HCEC 1CT (cell line): ENCODE data around the gene PSMA3.

ENCODE experiments used
- DNase-seq: peaks from one replicate; pipeline ENCODE4 v3.0.0-alpha.2; 2017

PSMA3 gene

DNA sequence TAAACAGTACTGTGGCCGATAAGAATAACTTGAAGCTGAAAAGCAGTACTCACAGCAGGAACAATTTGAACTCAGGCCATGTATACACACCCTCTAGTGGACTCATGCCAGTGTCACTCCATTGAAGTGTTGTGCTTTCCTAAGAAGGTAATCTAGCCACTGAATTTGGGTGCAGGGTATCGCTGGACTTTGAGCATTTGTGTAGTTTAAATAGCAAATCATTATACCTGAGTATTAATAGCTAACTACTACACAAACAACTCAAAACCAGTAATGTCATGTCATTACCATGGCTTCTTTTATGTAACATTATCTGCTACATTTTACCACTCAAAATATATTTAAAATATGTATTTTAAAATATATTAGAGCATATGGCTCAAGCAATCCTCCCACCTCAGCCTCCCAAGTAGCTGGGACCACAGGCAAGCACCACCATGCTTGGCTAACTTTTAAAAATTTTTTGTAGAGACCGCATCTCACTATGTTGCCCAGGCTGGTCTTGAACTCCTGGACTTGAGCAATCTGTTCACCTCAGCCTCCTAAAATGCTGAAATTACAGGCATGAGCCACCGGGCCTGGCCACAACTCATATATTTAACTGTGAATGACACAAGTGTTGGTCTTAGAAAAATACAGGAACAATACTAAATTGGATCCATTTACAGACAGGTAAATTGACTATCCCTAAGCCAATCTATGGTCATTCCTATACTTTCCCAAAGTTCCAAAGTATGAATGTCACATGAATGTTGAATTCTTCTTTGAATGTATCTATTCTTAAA is 28.1 kb downstream of the PSMA3 start:
- peak; percentile 32 for DNase-seq

DNA sequence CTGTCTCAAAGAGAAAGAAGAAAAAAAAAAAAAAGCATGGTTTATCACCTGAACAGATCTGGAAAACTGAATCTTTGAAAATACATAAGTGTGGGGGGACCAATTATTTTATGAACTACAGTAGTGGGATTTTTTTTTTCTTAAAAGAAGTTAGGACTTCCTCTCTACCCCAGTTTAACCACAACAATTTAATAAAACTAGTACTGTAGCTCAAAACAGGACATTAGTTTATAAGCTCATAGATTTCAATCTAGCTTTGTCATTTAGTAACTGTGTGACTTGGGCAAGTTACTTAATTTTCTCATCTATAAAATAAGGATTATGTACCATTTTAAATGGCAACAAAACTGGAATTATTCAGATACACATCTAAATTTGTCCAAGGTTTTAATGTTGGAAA is 30.2 kb downstream of the PSMA3 start:
- no peak for DNase-seq

DNA sequence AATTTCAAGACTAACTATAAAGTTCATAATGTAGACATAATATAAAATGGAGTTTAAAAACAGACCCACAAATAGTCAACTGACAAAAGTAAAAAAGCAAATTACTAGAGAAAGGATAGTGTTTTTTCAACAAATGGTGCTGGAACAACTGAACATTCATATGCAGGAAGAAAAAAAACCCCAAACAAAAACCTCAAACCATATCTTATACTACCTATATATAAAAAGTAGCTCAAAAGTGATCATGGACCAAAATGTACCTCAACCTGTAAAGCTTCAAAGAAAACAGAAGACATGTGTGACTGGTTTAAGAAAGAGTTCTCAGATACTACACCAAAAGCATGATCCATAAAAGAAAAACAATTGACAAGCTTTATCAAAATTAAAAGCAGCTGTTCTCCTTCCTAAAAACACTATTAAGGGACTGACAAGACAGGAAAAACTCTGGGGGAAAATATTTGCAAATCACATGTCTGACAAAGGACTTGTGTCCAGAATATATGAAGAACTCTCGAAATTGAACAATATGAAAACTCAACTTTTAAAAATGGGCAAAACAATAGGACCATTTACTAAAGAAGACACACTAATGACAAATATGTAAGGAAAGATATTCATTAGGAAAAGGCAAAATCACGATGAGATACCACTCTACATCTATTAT is 31.0 kb downstream of the PSMA3 start:
- DNase-seq: no peak

DNA sequence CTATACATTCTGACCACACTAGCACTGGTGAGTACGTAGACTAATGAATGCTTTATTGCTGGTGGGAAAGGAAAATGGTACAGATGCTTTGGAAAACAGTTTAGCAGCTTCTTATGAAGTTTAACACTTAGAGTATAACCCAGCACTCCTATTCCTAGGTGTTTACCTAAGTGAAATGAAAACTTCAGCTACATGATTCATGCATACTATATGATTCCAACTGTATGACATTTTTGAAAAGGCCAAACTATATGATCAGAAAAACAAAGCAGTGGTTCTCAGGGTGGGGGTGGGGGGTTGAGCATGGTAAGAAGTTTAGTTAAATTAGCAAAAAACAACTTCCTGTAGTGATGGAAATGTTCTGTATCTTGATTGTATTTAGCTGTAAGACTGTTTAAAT is 31.6 kb downstream of the PSMA3 start:
- DNase-seq: no peak

DNA sequence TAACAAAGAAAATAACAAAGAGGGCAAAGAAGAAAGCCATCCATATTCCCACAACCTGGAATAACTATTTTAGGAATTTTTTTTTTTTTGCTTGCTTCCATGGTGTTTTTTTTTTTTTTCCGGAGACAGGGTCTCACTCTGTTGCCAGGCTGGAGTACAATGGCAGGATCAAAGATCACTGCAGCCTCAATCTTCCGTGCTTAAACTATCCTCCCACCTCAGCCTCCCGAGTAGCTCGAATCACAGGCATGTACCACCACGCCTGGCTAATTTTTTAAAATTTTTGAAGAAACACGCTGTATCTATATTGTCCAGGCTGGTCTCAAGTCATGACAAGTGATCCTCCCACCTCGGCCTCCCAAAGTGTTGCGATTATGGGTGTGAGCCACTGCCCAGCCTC is 33.5 kb downstream of the PSMA3 start:
- DNase-seq: no peak

DNA sequence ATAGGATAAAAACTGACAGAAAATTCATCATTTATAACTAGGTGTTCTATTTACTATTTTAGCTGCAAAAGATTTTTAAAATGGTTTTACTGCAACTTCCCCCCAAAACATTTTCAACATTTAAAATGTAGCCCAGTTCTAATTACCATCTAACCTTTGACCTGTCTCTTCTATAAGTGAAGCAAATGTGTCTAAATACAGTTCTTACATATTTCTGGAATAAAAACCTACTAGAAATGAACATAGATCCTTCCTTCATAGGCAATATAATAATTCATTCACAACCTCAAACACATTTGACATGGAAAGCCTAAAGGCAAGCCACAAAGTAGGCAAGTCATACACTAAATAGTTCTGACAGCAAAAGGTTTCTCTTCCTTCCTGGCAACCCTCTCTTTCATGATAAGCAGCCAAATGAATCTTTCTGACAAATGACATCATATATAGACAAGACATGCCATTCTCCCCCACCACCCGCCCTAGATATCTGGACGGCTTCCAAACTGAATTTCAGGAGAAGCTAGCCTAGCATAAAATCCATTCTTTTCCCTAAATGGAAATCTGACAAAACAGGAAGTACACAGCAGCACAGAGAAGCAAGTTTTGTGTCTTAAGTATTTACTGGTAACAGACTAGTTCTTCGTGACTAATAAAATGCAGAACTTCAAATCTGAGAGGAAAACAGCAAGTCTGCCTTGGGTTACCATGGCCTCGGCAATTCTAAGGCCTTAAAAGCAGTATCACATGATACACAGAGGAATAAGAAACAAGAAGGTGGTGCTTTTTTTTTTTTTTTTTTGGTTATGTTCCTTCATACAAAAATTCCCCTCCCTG is 36.5 kb downstream of the PSMA3 start:
- peak; percentile 88 for DNase-seq

DNA sequence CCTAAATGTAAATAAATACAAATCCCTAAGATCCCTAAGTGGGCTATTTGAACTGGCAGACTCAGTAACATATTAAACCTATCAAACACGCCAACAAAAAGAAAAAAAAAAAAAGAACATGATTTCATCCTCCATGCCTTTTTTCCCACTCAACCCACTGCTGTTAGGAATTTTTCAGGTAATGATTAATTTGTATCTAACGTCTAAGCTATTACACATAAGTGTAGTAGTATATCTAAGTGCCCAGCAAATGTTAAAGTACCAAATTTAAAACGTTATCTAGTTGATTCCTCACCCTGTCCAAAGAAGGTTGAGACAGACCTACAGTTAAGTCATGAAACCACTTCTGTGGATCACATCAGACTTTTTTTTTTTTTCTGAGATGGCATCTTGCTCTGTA is 37.3 kb downstream of the PSMA3 start:
- no peak for DNase-seq

DNA sequence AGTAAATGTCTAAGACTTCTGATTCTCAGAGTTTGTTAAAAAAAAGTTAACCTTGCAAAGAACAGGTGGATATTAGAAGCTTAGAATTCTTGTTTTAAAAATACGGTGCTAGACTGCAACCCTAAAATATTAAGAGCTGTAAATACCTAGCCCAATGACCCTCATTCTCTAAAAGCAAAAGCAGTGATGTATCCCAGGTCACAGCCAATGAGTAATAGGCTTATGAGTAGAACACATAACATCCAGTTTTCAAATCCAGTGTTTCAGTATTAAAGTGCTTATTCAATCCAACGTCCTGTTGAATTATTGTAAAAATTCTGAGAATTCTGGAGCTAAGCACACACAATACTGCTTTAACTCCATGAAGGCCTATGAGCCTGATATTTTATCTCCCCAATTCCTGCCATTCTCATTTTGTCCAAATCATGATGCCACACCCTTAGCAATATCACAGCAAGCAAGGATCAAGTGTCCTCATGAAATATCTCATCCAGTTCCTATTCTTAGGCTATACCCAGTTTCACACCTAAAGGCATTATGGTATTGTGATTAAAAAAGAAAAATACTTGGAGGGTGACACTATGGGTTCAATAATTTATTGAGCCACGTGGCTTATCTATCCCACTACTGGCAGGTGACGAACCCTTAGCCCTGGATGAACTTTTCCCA is 38.4 kb downstream of the PSMA3 start:
- DNase-seq: no peak

DNA sequence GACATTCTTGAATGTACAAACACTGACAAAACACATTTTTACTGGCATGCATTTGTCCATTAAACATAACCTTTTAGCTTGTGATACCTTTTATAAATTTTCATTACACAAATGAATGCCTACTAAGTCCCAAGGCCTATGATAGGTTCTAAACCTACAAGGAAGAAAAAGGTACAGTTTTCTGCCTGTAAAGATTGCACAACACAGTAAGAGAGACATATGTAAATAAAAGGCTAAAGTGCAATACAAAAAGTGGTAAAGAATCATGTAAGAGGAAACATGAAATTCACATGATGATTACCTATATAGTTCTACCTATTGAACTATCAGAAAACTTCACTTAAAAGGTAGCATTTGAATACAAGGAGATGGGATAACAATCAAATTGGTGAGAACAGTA is 39.1 kb downstream of the PSMA3 start:
- no peak for DNase-seq

DNA sequence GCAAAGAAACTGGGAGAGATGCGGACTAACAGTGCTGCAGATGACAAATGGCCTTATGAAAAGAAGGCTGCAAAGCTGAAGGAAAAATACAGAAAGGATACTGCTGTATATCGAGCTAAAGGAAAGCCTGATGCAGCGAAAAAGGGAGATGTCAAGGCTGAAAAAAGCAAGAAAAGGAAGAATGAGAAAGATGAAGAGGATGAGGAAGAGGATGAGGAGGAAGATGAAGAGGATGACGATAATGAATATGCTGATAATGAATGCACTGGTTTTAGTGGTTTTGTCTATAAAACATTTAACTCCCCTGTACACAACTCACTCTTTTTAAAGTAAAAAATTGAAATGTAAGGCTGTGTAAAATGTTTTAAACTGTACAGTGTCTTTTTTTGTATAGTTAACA is 40.5 kb downstream of the PSMA3 start:
- no peak for DNase-seq

DNA sequence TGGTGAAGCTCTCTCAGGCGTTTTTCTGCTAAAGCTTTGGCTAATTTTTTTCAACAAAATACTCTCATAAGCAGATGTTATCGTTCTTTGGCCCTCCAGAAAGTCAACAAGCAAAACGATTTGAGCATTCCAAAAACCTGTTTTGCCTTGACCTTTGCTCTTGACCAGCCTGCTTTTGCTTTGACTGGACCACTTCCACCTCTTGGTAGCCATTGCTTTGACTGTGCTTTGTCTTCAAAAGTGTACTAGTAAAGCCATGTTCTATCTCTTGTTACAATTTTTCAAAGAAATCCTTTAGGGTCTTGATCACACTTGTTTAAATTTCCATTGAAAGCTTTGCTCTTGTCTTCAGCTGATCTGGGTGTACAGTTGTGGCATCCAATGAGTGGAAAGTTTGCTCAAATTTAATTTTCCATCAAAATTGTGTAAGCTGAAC is 43.0 kb downstream of the PSMA3 start:
- no peak for DNase-seq

DNA sequence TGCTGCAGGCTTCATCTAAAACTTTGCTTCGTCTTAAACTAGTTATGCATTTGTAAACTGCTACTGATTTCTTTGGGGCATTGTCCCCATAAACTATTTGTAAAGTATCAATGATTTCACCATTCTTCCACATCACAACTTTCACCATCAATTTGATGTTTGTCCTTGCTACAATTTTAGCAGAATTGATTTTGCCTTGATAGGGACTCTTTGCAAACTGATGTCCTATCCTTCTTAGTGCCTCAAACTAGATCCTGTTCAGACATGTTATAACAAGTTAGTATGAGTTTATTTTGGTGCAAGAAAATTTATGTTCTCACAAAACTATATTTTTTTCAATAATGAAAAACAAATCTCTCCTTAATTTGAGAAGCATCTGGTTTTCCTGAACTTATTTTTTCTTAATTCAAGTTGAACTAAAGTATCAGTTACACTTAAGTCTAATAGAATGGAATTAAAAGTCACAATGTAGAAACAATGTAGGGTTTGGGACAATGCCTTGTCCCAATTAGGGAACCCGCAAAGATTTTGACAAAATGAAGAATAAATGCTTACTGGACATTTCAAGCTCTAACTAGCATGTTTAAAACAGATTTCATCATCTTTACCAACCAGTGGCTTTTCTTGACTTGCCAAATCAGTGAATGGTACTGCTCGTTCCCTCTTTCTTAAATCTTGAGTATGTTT is 43.6 kb downstream of the PSMA3 start:
- no peak for DNase-seq

DNA sequence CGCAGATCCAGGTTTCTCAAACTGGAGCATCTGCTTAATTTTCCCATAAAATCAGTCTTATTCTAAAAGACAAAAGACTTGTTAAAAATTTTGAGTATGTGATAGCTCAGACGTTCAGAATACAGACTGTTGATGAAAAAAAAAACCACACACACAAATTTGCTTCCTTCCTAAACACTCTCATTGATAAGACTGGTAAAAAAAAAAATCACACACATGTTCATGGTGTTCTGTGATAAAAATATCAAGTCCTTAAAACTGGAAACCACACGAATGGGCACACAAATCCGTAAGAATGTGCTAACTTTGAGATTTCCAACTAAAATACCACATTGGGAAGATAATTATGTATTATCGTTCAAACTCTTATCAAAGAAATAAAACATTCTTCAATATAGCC is 47.0 kb downstream of the PSMA3 start:
- DNase-seq: no peak

DNA sequence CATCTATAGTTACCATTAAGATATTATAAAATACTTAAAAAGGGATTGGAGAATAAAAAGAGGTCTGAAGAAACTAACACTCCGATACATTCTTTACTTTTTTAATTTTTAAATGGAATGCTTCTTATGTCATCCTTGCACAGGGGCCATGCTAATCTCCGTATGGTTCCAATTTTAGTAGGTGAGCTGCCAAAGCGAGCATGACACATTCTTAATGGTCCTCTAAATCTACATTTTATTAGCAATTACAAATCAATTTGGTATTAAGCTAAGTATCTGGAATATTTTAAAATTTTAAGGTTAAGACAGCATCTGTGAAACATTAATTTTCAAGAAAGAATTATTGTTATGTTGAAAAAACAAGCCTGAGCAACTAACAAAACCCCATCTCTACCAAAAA is 47.5 kb downstream of the PSMA3 start:
- no peak for DNase-seq

DNA sequence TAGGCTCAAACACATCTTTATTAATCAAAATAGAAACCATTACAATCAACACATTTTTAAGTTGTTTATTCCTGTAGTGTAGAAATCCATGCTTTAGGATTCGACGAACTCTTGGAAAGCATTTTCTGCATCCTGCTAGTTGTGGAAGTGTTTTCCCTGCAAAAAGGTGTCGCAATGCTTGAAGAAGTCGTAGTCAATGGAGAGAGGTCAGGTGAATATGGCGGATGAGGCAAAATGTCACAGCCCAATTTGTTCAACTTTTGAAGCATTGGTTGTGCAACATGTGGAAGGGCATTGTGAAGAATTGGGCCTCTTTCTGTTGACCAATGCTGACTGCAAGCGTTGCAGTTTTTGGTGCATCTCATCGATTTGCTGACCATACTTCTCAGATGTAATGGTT is 49.6 kb downstream of the PSMA3 start:
- DNase-seq: no peak

DNA sequence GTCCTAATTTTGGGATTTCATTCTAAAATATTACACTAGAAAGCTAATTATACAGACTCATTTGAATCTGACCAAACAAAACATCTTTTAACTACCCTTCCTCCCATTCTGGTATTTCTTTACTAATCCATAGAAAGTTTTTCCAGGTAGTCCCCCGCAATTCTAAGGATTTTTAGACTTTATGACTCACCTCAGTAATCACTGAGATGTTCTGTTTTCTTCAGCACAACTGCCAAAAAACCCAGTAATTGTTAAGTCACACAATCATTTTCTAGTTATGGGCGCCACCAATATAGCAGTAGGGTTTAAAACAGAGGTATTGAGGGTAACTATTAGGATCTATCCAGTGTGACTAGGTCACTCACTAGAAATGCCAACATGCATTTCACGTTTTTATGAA is 52.1 kb downstream of the PSMA3 start:
- DNase-seq: peak; percentile 17

DNA sequence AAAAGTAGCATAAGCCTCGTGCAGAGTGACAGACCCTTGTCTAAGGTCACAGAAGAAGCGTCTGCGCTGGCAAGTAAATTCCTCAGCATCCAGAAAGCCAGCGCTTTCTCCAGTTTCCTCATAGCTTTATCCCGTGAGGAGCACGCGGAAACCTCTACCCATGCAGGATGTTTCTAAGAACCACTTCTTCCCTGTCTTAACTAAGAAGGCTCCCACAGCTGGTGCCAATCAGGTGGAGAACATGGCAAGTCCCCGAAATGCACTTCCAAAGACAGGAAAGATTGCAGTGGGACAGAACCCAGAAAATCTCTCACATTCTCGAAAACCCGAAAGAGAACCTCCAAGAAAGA is 52.7 kb downstream of the PSMA3 start:
- peak; percentile 53 for DNase-seq

DNA sequence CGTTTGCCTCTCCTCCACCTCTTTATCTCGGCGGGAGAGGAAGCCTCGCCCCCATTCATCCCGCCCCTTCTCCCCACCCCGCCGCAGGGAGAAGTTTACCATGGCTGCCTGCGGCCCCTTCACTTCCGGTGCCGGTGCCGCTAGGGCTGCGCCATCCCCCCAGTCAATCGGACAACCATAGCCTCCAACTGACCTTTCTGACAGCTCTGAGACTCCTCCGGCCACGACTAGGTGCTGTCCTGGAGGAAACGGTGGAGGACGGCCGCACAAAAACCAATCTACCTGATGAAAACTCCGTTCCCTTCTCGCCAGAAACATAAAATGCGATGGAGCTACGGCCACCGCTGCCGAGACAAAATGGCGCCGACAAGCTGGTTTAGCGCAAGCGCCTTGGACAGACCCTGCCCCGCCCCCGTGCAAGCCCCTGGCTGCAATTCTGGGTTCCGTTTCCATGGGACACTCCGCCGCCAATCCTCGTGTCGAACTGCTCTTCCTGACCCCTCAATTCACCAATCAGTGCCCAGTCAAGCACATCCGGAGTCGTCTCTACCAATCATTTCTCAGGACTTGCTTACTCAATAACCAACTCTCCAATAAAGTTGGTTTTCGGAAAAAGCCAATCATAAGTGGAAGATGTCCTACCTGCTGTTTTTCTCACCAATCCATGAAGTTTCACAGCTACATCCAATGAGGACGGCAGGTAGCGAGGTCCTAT is 53.3 kb downstream of the PSMA3 start:
- peak; percentile 100 for DNase-seq

DNA sequence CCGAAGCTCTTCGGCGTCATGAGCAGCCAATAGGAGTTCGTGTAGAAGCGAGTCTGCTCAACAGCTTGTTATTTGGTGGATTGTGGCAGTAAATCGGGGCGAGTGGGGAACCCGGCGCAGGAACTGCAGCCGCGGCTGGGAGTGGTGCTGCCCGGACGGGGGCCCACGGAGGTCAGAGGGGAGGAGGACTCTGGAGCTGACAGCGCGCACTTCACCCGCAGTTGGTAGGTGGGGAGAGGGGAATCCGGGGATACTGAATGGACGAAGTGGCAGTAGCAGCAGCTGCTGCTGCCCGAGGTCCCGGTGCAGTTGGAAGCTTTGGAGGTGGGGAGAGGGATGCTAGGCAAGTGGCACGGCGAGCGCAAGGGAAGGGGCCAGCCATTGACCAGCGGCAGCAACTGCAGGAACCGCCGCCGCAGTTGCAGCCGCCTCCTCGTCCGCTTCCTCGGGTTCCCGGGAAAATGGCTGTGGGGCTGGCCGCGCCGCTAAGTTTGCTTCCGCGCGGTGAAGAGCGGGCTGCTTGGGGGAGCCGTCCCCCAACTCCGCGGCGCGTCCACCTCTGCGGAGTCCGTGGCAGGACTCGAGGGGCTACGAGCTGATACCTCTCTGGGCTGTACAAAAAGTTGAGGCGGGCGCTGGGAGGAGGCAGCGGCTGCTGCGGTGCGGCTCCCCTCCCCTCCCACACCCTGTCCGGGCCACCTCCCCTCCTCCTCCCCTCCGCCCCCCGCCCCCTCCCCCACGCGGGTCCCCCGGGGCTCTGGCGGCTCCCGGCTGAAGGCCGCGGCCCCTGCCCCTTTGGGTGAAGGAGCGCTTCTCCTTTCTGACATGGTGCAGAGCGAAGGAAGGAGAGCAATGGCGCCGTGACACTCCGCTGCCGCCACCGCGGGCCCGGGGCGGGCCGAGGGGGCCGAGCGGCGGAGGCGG is 54.1 kb downstream of the PSMA3 start, which contains the start of gene ARID4A:
Gene ARID4A (plus strand): TSS at position 79 of the 924 bp plus-strand sequence. CDS start 1,300 bp downstream, outside the sequence.
- peak; percentile 9 for DNase-seq
